EL (cell line): ENCODE data around the gene APOD.
A peak's percentile ranks its signal among the peaks of the same experiment; 100 is the strongest.
"Not testable (repeated sequence)": the region's sequence is repeated elsewhere in the genome, so short reads cannot be mapped to it uniquely, and the experiment has no call there.

Experiments used
- DNase-seq: peaks from one replicate; pipeline ENCODE4 v3.0.0-alpha.2; 2016

Gene APOD

DNA sequence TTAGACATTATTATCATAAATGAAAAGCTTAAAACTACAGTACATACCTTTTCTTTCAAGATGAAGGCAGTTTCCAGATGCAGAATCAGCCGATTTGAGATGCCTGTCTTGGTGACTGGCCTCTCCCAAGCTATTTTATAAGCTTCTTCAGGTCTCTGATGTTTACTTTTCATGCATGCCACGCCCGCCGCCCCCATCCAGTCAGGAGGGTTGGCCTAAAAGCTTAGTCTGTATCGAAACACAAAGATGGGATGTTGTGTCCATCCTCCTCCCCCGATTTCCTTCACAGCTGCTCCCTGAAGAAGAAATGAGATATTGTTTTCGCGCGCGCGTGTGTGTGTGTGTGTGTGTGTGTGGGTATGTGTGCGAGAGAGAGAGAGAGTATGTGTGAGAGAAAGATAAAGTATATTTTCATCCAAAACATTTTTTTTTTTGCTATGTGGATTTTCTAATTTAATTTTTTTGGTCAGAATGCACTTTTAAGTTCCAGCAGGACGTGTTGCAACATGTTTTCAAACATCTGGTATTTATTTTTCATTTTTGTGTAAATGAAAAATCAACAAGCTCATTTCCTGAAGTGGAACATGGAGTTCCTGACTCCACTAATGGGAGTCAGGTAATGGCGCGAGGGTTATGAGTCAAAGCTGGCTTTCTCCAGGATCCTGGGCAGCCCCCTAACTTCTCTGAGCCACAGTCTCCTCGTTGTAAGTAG lies at the start of gene APOD:
Gene APOD (minus strand): TSS at position 110 of the 712 bp plus-strand sequence. CDS start 4,479 bp downstream, outside the sequence.
- peak; percentile 27 for DNase-seq

DNA sequence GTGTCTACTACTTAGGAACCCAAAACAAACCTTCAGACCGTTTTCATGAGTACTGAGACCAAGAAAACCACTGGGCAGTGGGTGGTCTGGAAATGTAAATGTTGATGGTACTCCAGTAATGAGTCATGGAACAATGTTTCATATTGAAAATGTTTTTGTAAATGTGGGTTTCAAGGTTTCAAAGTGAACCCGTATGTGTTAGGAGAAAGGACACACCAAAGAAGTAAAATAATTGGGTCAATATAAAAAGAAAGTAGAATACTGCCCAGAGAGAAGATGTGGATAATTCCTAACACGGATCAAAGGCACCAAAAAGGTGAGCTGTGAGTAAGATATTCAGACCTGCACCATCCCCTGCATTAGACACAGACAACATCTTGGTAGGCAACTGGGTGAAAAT lies 49.6 kb upstream of the APOD start:
- not testable (repeated sequence) for DNase-seq

DNA sequence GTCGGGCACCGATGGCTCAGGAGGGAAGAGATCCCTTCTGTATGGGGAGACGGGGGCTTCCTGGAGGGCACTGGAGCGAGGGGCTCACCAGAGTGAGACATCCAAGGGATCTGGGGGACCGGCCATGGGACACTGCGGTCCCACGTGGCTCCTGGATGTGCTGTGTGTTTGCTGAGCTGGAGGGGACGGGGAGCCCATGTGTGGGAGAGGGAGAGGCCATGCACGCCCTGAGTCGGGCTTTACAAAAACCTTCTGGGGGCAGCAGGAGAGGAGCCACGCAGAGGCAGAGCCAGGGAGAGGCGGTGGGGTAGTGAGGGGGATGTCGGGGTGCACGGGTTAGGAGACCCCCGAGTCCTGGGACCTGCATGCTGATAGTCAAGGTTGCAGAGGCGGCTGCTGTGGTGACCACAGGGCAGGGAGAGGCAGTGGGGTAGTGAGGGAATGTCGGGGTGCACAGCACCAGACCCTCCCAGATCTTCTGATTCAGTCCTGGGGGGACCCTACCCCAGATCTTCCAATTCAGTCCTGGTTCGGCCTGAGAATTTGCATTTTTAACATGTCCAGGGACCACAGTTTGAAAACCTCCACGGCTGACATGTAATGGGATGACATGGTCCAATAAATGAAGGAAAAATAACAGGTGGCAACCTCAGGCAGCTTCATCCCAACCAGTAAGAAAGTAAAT lies 48.9 kb upstream of the APOD start:
- DNase-seq = not testable (repeated sequence)

DNA sequence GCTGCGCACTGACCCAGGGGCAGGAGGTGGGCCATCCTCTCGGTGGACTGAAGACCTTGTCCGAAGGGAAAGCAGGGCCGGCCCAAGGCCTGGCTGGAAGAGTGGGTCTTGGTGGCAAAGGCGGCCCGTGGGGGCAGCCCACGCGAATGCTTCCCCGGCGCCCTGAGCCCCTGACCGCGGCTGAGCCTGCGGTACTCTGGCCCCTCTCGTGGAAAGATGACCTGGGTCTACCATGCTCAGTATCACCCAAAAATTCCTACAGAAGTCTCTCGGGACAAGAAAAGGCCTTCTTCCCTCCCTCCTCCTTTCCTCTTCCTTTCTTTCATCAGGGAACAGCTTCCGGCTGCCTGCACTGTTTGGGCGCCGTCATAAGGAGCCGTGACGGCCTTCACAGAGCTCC lies 48.3 kb upstream of the APOD start:
- not testable (repeated sequence) for DNase-seq

DNA sequence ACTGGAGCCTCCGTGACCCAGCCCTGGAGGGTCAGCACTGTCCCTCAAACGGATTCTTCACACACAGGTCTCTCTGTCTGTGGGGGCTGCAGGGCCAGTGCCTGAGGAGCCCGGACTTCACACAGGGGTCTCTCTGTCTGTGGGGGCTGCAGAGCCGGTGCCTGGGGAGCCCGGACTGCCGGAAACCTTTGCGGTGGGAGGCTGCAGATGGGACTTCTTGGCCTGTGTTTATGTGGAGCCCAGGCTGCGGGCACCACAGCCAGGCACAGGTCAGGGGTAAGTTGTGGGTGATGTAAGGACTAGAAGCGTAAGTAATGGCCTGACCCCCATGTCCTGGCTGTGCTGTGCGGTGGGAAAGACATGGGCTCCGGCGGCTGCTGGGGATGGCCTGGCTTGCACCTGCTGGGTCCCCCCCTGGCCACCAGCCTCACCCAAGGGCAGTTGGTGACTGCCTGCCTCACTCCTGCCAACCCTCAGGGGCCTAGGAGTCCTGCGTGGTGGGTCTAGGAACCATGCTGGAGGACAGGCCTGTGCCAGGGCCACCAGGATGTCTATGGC lies 47.3 kb upstream of the APOD start:
- DNase-seq = not testable (repeated sequence)

DNA sequence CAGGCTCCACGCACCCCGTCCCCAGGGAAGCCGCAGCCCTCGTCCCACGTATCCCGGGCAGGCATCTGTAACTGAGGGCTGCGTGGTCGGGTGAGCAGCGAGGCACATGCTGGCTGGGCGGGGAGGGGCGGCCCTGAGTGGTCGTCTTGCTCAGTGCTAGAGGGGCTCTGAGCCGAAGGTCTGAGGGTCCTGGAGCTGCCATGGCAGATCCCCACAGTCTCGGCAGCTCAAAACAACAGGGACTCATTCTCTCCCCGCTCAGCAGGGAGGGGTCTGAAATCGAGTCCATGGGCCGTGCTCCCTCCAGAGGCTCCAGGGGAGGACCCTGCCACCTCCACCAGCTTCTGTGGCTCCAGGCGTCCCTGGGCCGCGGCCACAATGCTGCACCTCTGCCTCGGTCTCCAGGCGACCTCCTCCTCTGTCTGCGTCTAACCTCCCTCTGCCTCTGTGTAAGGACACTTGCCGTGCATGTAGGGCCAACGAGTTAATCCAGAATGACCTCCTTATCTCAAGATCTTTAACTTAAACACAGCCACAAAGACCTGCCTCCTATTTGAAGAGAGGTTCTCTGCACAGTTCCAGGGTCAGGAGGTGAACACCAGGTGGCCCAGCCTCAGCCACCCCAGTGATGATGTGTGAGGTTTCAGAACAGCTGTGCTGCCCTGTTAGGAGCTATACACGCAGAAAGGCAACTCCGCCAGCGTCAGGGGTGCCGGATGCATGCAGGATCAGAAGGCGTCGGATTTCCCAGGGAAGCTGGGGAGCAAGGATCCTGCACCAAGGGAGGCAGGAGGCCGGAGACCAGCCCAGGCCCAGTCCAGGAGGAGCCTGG lies 46.6 kb upstream of the APOD start:
- not testable (repeated sequence) for DNase-seq

DNA sequence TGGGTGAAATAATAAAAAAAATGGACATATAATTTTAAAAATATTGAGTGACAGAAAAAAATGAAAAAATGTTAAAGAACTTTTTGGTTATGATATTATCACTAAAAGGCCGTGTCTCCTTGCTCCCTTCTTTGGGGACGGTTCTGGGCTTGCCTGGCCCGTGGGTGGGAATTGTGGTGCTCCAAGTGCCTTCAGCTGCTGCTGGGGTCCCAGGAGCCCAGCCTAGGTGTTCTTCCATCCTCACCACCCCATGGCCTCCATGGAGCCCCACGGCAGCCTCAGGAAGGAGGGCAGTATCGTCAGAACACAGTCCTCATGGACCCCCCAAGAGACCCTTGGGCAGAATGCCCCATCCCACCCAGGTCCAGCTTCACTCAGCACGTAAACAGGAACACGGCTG lies 45.9 kb upstream of the APOD start:
- DNase-seq = not testable (repeated sequence)

DNA sequence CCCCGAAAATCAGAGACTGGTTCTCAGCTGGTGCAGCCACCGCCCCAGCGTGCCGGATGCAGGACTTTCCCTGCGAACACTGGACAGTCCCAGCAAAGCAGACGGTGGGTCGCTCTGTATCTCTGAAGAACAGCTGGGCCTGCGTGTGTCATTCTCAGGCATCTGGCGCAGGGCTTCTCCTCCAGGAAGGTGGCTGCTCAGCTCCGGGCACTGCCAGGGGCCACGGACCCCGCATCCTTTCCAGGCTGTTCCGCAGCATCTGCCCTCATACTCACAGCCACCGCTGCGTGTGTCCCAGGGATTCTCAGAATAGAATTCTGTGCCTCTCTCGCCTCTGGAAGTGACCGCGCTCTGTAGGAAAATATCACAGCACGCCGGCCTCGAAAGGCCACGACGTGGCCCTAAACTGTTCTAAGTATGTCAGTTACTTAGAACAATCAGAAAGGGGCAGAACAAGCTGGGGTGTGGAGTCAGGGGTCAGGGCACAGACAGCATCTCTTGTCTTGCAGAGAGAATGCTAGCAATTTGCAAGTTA lies 44.7 kb upstream of the APOD start:
- DNase-seq = not testable (repeated sequence)

DNA sequence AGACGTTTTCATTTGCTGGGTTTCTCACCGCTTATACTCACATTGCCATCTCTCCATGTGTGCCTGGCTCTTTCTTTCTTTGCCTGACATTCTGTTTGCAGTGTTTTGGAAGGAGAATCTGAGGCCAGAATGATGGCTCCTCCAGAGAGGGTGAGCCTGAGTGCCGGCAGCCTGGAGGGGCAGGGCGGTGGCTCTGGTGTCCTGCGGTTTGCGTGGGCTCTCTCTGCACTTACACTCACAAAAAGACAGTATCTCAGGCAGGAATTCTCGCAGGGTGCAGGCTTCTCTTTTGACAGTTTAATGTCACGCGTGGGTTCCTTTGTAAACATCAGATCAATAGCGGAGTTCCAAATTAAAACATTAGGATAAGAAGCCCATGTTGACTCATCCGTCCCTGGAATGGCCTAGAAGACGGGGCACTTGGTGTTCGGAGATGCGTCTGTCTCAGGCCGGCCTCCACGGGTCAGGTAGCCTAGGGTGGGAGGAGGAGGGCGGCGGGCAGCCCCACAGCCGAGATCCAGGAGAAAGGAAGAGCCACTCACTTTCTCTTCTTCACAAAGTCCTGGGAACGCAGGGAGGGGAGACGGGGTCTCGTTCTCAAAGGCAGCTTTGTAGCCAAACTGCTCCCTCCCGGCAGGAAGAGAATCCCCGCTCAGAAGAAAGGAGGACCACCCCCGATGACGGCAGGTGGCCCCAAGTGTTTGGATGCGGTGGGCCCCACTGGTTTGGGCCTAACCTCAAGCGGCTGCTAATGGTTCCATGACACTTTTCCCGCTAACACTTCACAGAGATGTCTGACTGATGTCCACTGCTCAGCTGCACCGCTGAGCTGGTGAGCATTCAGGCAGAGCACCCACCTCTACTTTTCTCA lies 44.0 kb upstream of the APOD start:
- not testable (repeated sequence) for DNase-seq

DNA sequence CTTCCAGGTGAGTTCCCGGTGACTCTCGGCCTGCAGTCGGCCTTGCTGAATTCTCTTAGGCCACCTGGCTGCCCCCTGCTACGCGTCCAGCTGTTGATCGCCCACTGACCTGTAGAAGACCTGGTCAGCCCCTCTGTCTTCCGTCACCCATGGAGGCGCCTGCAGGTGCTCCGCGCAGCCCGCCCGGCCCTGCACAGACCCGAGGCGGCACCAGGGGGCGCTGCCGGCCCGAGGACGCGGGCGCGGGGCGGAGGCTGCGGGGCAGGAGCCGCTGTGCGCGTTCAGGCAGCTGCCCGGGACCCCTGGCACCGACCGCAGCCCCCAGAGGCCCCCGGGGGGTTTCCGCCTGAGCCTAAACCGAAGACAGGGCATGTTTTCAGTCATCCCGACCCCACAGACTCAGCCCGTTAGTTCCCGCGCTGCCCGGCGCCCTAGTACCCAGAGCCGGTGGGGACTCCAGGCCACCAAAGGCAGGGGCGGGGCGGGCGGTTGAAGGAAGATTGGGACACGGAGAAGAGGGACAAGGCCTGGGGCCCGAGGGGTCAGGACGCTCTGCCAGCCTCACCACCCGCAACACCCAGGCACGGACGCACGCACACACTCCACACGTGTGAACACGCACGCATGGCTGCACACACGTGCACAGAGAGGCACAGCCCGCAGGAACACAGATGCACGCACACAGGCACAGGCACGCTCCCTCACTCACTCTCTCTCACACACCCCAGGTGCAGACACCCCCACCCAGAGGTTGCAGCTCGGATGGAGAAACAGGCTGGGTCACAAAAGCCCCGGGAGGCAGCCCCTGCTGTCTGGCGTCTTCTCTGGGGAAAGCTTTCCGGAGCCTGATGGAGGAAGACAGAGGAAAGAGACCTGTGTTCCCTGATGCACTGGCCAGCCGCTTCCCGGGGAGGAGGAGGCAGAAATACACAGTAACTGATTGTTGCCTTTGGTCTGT lies 41.1 kb upstream of the APOD start:
- not testable (repeated sequence) for DNase-seq

DNA sequence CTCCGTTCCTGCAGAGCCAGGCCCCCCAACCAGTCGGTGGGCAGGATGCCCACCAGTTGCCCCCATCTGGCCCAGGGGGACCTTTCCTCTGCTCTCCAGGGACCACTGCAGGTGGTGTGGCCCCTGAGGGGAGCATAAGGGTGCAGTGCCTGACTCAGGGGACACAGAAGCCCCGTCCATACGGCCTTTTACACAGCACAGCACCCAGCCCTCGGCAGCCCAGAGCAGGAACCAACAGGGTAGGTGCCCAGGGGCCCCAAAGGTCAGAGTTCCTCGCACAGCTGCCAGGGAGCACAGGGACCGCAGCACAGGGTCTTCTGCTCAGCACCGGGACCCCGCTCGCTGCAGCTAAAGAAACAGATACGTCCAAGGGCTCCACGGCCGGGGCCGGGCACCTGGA lies 40.4 kb upstream of the APOD start:
- DNase-seq = not testable (repeated sequence)

DNA sequence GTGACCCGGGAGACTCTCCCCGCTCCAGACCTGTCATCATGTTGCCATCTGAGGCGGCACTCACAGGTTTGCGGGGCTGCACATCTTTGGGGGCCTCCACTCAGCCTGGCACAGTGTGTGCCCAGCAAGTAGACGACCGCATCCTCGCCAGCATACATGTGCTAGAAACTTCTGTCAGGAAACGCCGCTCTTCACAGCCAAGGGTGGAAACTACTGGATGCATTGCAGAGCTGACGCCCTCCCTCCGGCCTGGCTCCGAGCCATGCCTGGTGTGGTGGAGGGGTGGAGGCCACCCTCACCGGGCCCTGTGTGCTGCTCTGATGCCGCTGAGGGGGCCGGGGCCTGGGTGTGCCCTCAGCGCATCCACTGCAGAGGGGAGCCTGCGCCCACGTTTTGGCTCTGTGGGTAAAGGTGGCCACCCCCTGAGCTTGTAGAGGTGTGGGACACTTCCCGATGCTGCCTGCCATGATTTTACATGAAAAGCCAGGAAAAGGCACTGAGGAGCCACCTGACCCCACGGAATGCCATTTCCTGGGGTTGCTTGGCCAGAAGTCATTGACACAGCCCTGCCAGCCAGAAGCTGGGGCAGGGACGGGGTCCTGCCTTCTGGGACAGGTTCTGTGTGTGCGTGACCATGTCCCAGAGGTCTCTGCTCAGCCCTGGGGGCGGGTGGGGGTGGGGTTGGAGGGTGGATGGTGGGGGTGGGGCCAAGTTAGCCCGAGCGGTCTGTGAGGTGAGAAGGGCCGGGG lies 39.7 kb upstream of the APOD start:
- DNase-seq = not testable (repeated sequence)

DNA sequence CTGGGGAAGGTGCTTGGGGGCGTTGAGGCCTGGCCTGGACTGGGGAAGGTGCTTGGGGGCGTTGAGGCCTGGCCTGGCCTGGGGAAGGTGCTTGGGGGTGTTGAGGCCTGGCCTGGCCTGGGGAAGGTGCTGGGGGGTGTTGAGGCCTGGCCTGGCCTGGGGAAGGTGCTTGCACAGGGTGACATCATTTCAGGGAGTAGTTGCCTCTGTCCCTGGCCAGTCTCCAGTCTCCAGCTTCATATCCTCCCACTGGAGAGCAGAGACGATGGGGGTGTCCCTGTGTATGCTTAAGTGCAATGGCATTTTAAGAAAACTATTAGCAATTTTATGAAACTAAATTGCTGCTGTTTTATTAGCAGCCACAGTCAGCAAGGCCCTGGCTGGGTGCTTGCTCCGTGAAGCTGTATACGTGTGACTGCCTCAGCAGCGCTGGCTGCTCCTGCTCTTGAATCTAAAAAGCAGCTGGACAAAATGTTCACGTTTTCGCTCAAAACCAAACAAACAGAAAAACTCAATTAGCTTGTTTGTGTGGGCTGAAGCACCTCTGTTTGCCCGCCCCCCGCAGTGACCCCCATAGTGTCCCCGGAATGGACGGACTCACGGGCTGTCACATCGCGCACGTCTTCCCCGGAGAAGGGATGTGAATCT lies 38.9 kb upstream of the APOD start:
- DNase-seq = not testable (repeated sequence)

DNA sequence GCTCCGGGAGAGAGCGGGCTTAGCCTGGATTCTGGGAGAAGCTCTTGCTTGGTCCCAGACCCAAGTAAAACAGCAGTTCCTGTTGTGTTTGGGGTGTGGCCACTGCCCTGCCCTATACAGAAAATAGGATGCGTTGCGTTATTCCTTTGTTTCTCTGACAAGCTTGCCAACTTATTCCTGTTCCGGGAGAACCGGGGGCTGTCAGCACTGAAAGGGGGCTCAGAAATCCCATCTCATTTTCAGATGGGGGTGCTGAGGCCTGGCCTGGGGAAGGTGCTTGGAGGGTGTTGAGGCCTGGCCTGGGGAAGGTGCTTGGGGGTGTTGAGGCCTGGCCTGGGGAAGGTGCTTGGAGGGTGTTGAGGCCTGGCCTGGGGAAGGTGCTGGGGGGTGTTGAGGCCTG lies 38.3 kb upstream of the APOD start:
- not testable (repeated sequence) for DNase-seq

DNA sequence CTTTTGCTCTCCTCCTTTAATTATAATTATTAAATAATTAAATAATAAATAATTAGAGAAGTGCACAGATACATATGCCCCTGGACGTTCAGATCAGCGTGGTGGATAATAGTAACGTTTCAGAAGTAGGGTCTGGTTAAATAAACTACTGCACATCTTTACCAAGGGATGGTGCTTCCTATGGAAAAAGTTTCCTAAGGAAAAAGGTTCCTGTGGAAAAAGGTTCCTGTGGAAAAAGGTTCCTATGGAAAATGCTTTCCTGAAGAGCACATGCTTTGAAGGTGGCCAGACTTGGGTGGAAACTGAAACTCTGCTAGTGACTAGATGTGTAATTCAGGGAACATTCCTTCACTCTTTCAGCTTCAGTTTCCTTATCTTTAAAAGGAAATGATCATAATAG lies 37.4 kb upstream of the APOD start:
- not testable (repeated sequence) for DNase-seq

DNA sequence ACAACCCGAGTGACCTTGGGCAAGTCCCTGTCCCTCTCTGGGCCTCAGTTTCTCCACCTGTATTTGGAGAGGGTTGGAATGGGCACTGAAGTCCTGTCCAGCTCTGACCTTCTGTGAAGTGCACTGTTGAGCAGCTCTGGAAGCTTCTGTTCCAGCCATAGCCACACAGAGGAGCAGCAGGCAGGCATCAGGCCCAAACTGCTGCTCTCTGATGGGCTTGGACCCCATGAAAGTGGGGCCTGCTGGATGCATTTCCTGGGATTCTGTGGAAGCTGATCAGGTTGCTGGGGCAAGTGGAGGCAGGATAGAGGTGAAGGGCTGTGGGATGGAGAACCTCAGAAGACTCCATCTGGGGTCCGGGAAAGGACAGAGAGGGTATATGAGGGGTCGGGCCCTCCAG lies 36.7 kb upstream of the APOD start:
- not testable (repeated sequence) for DNase-seq

DNA sequence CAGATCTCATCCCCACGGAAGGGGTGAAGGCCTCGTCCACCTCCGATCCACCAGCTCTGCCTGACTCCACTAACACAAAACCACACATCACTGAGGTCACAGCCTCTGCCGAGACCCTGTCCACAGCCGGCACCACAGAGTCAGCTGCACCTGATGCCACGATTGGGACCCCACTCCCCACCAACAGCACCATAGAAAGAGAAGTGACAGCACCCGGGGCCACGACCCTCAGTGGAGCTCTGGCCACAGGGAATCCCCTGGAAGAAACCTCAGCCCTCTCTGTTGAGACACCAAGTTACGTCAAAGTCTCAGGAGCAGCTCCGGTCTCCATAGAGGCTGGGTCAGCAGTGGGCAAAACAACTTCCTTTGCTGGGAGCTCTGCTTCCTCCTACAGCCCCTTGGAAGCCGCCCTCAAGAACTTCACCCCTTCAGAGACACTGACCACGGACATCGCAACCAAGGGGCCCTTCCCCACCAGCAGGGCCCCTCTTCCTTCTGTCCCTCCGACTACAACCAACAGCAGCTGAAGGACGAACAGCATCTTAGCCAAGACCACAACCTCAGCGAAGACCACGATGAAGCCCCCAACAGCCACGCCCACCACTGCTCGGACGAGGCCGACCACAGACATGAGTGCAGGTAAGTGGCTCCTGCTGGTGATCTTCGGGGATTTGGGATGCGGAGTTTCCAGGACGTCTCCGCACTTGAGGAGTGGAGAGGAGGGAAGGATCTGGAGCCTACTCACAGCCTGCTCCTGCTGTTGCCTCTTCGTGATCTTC lies 36.0 kb upstream of the APOD start:
- DNase-seq = not testable (repeated sequence)
